Vagina (tissue), 2 donors: ENCODE results near the gene VWA3B.

Source experiments
- POLR2A ChIP-seq, 2 donors: fragments of 450-650 bp; IDR thresholded peaks; one replicate each; pipeline ENCODE4 v1.6.1; 2017; ENCODE audit warnings: antibody characterized with exemption in 2 of 2, mild to moderate bottlenecking in 2 of 2, moderate library complexity in 2 of 2
- POLR2AphosphoS5 ChIP-seq, 2 donors: sonication (generic); formaldehyde crosslinking; IDR thresholded peaks; one replicate each; pipeline ENCODE4 v1.9.0; 2017; ENCODE audit warnings: antibody characterized with exemption in 2 of 2, mild to moderate bottlenecking in 2 of 2, low read depth in 1 of 2; ENCODE audit not compliant: insufficient read depth in 1 of 2
- TF ChIP-seq, protein P1 (sequence below), 3 experiments: fragments of 450-650 bp in 2 of 3; fragments of 200-600 bp in 1 of 3; sonication (generic) in 1 of 3; IDR thresholded peaks; one replicate each; pipeline ENCODE4 v1.5.1; 2017 to 2019; ENCODE audit warnings: antibody characterized with exemption in 3 of 3, mild to moderate bottlenecking in 2 of 3, moderate library complexity in 2 of 3

DNA sequence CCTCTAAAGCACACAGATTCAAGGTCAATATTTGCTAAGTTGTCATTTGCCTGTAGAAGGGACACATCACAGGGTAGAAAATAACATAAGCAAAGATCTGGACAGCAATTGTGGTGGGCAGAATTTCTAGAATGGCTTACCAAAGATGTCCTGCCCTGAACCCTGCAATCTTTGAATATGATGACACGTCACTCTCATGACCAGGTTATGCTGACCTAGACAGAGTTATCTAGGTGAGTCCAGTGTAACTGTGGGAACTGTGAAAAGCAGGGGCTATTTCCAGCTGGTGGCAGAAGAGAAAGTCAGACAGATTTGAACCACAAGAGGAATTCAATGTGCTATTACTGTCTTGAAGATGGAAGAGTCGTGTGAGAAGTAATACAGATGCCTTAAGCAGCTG is 147.0 kb downstream of the VWA3B start:
- TF ChIP-seq, protein P1, sequence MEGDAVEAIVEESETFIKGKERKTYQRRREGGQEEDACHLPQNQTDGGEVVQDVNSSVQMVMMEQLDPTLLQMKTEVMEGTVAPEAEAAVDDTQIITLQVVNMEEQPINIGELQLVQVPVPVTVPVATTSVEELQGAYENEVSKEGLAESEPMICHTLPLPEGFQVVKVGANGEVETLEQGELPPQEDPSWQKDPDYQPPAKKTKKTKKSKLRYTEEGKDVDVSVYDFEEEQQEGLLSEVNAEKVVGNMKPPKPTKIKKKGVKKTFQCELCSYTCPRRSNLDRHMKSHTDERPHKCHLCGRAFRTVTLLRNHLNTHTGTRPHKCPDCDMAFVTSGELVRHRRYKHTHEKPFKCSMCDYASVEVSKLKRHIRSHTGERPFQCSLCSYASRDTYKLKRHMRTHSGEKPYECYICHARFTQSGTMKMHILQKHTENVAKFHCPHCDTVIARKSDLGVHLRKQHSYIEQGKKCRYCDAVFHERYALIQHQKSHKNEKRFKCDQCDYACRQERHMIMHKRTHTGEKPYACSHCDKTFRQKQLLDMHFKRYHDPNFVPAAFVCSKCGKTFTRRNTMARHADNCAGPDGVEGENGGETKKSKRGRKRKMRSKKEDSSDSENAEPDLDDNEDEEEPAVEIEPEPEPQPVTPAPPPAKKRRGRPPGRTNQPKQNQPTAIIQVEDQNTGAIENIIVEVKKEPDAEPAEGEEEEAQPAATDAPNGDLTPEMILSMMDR (IDR thresholded peaks at IDR 0.05) = no peak
- no peak for TF ChIP-seq POLR2A (IDR thresholded peaks at IDR 0.05)
- no peak for TF ChIP-seq POLR2AphosphoS5 (IDR thresholded peaks at IDR 0.05; ENCODE audit: insufficient read depth in 1 of 2, low read depth in 1 of 2)
